Right lung (tissue), 5 donors: Measurements from ENCODE around the gene ZFAND6. TPM values are rescaled to one million over a fixed set of nuclear protein-coding genes. Genes with fewer than 3 reads are reported as not detected.
"Not testable (repeated sequence)": the region's sequence is repeated elsewhere in the genome, so short reads cannot be mapped to it uniquely, and the experiment has no call there.

Experiments
- DNase-seq, 2 donors: peaks; one replicate each; pipeline ENCODE4 v3.0.0-alpha.2; 2013
- polyA plus RNA-seq, 5 donors: library from polyadenylated mRNA; unstranded; fragments of 120-200 nt; gene quantifications; one replicate each; pipeline versions ENCODE4 v1.2.1 to v1.2.3, GENCODE V29; 2013; ENCODE audit warnings: inconsistent platforms in 1 of 5, low replicate concordance in 1 of 5; ENCODE audit not compliant: insufficient read length in 5 of 5, insufficient read depth in 1 of 5

ZFAND6 gene
- polyA plus RNA-seq, 5 donors = 107 to 145 (median 136) TPM

- no peak for DNase-seq
These were observed 77.4 kb downstream of the ZFAND6 start for GRCh38 chr15:80136854-80137253.

DNA sequence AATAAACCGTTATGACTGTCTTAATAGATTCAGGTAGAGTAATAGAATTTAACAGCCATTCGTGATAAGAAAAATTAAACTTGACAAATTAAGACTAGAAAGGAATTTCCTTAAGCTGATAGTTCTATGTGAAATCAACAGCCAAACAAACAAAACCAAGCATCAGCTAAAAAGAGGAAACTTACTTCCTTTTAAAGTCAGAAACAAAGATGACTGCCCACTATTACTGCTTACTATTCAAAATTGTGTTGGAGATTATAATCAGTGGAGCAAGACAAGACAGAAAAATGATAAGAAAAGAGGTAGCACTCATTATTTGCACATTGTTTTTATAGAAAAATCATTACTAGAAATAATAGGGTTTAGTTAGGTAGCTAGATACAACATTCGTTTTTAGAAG lies 79.5 kb downstream of the ZFAND6 start:
- no peak for DNase-seq

- no peak for DNase-seq
These were observed 81.4 kb downstream of the ZFAND6 start for GRCh38 chr15:80140909-80141308.

- DNase-seq = no peak
These were observed 82.6 kb downstream of the ZFAND6 start for GRCh38 chr15:80141916-80142598.

DNA sequence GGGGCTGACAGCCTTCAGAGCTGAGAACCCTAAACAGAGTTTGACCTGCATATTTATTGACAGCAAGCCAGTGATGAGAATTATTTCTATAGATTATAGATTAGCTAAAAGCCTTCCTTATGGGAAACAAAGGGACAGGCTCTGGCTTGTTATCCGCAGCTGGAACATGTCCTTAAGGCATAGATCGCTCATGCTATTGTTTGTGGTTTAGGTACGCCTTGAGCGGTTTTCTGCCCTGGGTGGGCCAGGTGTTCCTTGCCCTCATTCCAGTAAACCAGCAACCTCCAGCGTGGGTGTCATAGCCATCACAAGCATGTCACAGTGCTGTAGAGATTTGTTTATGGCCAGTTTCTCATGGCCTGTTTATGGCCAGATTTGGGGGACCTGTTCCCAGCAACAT lies 83.2 kb downstream of the ZFAND6 start:
- DNase-seq = no peak

DNA sequence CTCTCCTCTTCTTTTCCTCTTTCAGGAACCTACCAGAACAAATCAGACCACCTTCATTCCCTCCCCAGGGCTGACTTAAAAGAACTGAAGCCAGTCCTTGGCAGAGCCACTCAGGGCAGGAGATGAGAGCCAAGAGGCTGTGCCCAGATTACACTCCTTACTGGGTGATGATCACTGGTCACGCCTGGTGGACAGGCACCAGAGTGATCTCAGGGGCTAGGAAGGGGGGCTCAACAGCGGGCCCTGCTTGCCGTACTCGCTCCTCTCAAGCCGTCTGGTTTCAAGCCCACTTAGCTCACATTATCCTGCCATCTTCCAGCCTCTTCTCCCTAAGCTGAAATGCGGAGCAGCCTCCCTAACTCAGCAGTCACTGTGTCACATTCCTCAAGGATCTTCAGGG lies 91.7 kb downstream of the ZFAND6 start:
- no peak for DNase-seq

DNA sequence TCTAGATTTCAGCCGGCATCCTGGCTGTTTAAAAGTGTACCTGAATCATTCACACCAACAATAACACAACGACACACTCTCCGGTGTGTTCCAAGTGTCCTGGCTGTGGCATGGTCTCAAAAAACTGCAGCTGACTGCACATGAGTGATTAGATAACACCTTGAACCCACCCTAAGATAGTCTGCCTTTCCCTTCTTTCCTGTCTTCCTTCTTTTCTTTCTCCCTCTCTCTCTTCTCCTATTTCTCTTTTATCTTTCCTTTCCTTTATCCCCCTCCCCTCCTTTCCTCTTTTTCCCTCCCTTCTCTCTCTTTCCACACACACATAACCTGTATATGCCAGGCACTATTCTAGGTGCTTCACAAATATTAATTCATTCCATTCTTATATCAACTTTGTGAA lies 92.1 kb downstream of the ZFAND6 start:
- no peak for DNase-seq

DNA sequence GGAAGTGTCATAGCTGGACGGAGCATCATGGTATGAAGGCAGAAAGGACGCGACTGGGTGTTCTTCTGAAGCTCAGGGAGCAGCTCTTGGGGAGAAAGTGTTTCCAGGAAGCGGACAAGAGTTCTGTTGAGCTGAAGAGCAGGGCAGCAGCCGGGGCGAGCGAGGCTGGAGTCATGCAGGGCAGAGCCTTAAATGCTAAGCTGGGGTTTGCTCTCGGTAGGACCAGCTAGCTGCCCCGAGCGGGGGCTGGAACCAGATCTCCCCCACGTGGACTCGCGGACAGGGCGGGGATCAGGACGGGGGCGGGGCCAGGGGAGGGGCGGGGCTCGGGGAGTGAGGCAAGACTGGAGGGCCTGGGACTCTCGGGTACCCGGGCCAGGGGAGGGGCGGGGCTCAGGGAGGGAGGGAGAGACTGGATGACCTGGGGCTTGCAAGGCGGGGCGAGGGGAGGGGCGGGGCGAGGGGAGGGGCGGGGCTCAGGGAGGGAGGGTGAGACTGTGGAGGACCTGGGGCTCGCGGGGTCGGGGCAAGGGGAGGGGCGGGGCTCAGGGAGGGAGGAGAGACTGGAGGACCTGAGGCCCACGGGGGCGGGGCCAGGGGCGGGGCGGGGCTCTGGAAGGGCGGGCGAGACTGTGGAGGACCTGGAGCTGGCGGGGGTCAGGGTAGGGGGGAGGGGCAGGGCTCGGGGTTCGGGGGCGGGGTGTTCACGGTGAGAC lies 92.9 kb downstream of the ZFAND6 start:
- DNase-seq = peak; percentile 89

GRCh38 chr15:80152896-80153876 lies 93.7 kb downstream of the ZFAND6 start, which contains the start of gene FAH:
TSS of gene FAH (plus strand) at chr15:80152999. CDS start at chr15:80153055, 56 bp downstream.
- peak; percentile 51 to 59 for DNase-seq

DNA sequence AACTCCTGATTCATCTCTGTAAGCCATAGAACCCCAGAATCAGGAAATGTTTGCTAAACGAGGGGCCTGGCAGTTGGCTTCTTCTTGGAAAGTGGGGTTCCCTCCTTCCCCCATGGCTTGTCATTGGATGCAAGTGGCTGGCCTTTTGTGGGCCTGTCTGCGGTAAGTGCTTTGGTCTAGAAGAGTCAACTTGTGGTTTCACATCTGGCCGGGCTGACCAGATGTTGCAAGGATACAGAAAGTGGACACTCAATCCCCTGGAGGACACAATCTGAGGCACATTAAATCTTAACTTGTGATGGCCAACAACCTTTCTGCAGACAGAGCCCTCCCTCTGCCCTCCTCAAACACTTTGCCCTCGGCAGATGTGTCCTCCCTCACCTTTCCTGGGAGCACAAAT lies 94.4 kb downstream of the ZFAND6 start:
- DNase-seq = no peak

DNA sequence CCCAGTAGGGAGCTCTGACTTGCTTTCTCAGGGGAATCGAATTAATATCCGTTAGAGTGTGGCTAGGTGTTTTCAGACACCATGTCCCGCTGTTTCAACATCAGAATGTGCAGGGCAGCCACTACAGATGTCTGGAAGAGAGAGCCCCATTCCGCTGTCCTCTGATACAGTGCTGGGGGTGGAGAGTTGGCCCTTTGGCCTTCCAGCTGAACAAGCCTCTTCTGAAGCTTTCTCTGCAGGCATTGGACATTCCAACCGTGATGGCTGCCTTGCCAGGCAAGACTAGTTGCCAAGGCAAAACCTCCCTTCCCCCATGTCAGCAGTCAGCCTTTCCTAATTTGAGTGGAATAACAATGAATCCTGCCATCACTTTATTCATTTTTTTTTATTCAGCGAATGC lies 94.9 kb downstream of the ZFAND6 start:
- DNase-seq = no peak

DNA sequence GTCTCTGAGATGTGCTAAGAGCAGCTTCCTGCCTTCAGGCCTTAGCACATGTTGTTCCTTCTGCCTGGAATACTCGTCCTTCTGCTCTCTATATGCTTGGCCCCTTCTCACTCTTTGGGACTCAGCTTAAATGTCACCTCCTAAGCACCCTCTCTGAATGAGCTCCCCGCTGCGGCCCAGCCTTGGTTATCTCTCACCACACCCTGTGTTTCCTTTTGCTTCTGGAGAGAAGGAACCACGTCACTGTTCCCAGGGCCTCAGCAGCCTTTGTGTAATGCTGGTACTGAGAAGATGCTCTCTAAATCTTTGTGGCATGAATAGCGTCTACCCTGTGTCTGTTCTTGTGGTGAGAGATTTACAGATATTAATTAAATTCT lies 95.5 kb downstream of the ZFAND6 start:
- no peak for DNase-seq

DNA sequence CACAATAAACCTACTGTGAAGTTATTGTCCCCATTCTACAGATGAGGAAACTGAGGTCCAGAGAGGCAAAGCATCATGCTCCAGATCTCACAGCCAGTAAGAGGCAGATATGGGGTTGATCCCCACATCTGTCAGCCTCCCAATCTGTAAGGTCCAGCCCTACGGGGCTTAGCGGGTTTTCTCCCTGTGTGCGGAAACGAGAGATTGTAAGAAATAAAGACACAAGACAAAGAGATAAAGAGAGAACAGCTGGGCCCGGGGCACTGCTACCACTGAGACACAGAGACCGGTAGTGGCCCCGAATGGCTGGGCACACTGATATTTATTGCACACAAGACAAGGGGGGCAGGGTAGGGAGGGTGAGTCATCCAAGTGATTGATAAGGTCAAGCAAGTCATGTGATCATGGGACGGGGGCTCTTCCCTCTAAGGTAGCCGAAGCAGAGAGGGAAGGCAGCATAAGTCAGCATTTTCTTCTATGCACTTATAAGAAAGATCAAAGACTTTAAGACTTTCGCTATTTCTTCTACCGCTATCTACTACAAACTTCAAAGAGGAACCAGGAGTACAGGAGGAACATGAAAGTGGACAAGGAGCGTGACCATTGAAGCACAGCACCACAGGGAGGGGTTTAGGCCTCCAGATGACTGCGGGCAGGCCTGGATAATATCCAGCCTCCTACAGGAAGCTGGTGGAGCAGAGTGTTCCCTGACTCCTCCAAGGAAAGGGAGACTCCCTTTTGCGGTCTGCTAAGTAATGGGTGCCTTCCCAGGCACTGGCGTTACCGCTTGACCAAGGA lies 96.1 kb downstream of the ZFAND6 start:
- not testable (repeated sequence) for DNase-seq

GRCh38 chr15:80156176-80156720 lies 96.8 kb downstream of the ZFAND6 start:
- DNase-seq = no peak

DNA sequence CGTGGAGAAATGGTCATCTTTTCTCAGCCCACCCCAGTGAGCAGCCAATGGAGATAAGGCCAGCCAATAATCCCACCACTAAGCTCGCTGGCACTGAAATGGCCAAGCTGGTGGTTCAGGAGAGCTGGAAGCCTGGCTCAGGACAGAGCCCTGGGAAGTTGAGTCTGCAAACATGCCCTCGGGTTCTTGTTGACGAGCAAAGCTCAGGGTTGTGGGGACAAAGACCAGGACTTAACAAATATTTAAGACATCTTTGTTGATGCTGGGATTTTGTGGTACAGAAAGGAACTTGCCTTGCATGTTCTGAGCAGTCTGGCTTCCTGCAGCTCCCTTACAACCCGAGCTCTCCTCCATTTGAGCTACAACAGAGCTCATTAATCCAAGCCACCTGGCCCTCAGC lies 97.7 kb downstream of the ZFAND6 start:
- no peak for DNase-seq

DNA sequence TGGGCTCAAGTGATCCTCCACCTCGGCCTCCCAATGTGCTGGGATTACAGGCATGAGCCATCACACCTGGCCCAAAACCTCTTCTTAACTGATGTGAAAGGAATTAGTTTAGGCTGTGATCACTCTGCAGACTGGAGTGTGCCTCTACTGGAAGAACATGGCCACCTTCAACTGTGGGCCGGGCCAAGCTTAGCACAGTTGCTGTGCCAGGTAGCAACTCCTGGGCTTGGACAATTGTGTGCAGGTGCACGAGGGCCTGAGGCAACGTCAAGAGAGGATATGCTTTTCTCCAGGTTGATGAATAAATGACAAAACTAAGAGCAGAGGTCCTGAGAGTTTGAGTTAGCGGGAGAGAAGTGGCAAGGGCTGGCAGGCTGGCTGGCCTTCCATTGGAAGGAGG lies 99.8 kb downstream of the ZFAND6 start:
- no peak for DNase-seq

DNA sequence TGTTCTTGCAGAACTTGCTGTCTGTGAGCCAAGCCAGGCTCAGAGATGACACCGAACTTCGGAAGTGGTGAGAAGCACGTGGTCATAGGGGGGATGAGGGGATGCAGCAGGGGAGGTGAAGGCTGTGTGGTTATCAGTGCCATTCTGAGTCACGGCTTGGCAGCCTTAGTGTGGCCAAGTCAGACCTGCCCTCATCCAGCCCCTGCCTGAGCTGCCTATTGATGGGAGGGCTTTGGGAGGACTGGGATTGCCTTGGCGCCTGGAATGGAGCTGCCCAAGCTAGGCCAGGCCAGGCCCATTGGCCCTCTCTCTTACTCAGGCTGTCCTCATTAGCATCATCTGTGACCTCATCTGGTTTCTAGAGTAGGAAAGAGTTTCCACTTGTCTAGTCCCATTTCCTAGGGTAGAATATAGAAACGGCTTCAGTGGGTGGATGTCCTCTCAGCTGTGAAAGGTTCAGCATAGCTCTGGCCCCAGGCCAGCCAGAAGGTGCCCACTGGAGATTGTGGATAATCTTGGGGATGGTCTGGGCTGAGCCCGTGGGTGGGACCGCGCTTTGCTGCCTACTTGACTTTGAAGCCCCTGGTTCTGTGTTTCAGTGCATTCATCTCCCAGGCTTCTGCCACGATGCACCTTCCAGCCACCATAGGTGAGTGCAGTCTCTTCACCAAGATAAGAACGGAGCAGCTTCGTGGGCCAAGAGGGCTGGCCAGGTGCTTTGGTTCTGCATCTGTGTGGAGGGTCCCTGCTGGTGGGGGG lies 100.5 kb downstream of the ZFAND6 start:
- no peak for DNase-seq

GRCh38 chr15:80160570-80161156 lies 101.2 kb downstream of the ZFAND6 start:
- DNase-seq = peak; percentile 42 to 53

DNA sequence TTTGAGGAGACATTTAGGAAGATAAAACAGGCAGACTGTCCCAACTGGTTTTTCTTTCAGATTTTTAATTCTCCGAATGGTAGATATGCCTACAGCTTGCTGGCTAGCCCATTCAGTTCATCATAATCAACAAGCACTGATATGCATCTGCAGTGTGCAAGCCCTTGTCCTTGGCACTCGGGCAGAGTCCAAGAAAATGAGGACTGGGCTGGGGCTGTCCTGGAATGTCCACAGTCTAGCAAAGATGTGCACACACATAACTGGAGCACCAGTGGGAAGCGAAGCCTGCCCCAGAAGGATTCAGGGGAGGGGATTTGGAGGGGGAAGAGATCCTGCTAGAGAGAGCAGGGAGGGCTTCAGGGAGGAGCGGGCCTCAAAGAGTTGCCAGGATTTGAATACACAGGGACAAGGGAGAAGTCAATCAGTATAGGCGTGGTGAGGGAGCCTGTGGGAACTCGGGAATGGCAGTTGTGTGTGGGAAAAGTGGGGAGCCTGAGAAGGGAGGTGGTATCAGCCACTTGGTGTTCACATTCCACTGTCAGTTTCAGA lies 102.1 kb downstream of the ZFAND6 start:
- no peak for DNase-seq
